Colonic mucosa (tissue), 4 donors: ENCODE measurements around the gene RARA. TPM values are rescaled to one million over a fixed set of nuclear protein-coding genes. Genes with fewer than 3 reads are reported as not detected.
"Not testable (repeated sequence)": the region's sequence is repeated elsewhere in the genome, so short reads cannot be mapped to it uniquely, and the experiment has no call there.

Experiments
- DNase-seq: peaks from one replicate; pipeline ENCODE4 v3.0.0-alpha.2; 2020
- H3K27ac ChIP-seq: fragments of 200-600 bp; one replicate; pipeline ENCODE4 v1.8.0; 2021
- H3K27me3 ChIP-seq: fragments of 200-600 bp; one replicate; pipeline ENCODE4 v1.8.0; 2021
- H3K36me3 ChIP-seq: fragments of 200-600 bp; one replicate; pipeline ENCODE4 v1.8.0; 2021
- H3K4me1 ChIP-seq: fragments of 200-600 bp; one replicate; pipeline ENCODE4 v1.8.0; 2021; ENCODE audit warnings: mild to moderate bottlenecking
- H3K4me3 ChIP-seq: fragments of 200-600 bp; one replicate; pipeline ENCODE4 v1.8.0; 2021
- H3K9ac ChIP-seq, 2 donors: one replicate each; pipeline ENCODE4 v1.7.0; 2013; ENCODE audit warnings: control low read depth in 2 of 2, low read depth in 2 of 2, low read length in 2 of 2
- H3K9me3 ChIP-seq: fragments of 200-600 bp; one replicate; pipeline ENCODE4 v1.8.0; 2021
- CTCF ChIP-seq: fragments of 200-600 bp; IDR thresholded peaks from one replicate; pipeline ENCODE4 v1.8.0; 2022; ENCODE audit warnings: antibody characterized with exemption, mild to moderate bottlenecking
- intact Hi-C: fragments of 100-400 bp; cut with DNase I; formaldehyde crosslinking; loops from one replicate; pipeline ENCODE4 v1.14.1; 2022
- total RNA-seq, 2 donors: library from RNA; stranded (reverse); fragmentation: NEBNext Ultra II Directional in 1 of 2; extraction: Animal tissue kit (Norgen Biotek cat#: 25700) in 1 of 2; gene quantifications; one replicate each; pipeline ENCODE4 v1.2.1, GENCODE V29; 2021
- donor health status: healthy.
- donor health status: DM: no; HTN: no; CAD: no.
- donor health status: DM: no; HTN: no; CAD: no.

RARA gene
- total RNA-seq, 2 donors from 2014 or later: 25.6 to 46.7 TPM

GRCh38 chr17:40374821-40375498 is 66.0 kb downstream of the RARA start:
- intact Hi-C loops: no loop called here
- no peaks in the 10 kb centered on the region for H3K4me1 ChIP-seq
- no peaks in the 10 kb centered on the region for H3K27me3 ChIP-seq

DNA sequence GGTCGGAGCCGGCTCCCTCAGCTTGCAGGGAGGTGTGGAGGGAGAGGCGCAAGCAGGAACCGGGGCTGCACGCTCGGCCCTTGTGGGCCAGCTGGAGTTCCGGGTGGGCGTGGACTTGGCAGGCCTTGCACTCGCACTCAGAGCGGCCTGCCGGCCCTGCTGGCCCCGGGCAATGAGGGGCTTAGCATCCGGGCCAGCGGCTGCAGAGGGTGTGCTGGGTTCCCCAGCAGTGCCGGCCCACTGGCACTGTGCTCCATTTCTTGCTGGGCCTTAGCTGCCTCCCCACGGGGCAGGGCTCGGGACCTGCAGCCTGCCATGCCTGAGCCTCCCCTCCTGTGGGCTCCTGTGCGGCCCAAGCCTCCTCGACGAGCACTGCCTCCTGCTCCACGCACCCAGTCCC is 66.8 kb downstream of the RARA start:
- DNase-seq, H3K9ac ChIP-seq, H3K27me3 ChIP-seq, H3K4me1 ChIP-seq, H3K9me3 ChIP-seq, H3K36me3 ChIP-seq, intact Hi-C loops, H3K4me3 ChIP-seq, H3K27ac ChIP-seq: not testable (repeated sequence)

More at GRCh38 chr17:40374821-40375498, 66.0 kb downstream of the RARA start:
- no peak overlapping the region for H3K27ac ChIP-seq
- H3K9ac ChIP-seq: no peak overlapping the region
- TF ChIP-seq CTCF: no peak
- H3K4me3 ChIP-seq: no peak overlapping the region
- no peaks in the 10 kb centered on the region for H3K36me3 ChIP-seq
- no peak for DNase-seq
- no peaks in the 10 kb centered on the region for H3K9me3 ChIP-seq

DNA sequence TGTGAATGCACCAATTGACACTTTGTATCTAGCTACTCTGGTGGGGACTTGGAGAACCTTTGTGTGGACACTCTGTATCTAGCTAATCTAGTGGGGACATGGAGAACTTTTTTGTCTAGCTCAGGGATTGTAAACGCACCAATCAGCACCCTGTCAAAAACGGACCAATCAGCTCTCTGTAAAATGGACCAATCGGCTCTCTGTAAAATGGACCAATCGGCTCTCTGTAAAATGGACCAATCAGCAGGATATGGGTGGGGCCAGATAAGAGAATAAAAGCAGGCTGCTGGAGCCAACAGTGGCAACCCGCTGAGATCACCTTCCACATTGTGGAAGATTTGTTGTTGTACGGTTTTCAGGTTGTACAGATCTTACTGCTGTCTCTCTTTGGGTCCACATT is 67.6 kb downstream of the RARA start:
- not testable (repeated sequence) for H3K9me3 ChIP-seq, H3K9ac ChIP-seq

DNA sequence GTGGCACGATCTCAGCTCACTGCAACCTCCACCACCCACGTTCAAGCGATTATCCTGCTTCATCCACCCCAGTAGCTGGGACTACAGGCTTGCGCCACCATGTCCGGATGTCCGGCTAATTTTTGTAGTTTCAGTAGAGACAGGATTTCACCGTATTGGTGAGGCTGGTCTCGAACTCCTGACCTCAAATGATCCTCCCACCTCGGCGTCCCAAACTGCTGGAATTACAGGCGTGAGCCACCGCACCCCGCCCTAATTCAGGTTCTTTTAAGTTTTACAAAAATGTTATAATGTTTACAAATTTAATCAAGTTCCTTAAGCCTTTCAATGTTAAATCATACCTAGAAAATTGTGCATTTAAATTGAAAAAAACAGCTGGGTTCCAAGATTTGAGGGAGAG is 68.9 kb downstream of the RARA start:
- Histone ChIP-seq H3K9me3 (no peaks in the 10 kb centered on the region), H3K9ac (no peak overlapping the region), H3K36me3 (no peaks in the 10 kb centered on the region), H3K4me3 (no peak overlapping the region), H3K27ac (no peak overlapping the region), H3K4me1 (no peaks in the 10 kb centered on the region), H3K27me3 (no peaks in the 10 kb centered on the region)
- TF ChIP-seq CTCF: no peak
- intact Hi-C loops: no loop called here
- no peak for DNase-seq

More for the DNA sequence above, 67.6 kb downstream of the RARA start:
- H3K27ac ChIP-seq, H3K4me1 ChIP-seq, DNase-seq, H3K27me3 ChIP-seq, intact Hi-C loops, H3K36me3 ChIP-seq, H3K4me3 ChIP-seq: not testable (repeated sequence)

DNA sequence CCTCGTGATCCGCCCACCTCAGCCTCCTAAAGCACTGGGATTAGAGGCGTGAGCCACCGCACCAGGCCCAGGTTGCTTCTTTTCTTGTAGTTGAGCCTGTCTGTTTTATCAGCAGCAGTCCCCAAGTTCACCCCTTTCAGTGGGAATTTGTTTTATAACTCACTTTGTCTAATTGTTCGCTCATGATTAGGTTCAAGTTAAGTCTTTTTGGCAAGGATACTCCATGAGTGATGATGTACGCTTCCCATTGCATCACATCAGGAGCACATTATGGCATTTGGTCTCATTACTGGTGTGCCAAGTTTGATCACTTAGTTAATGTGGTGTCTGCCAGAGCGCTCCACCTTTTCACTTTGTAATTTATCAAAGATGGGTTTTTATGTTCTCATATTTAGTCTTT is 70.0 kb downstream of the RARA start:
- H3K9ac ChIP-seq: no peak overlapping the region
- H3K4me1 ChIP-seq: no peaks in the 10 kb centered on the region
- H3K36me3 ChIP-seq: no peaks in the 10 kb centered on the region
- TF ChIP-seq CTCF: no peak
- no peak for DNase-seq
- no peak overlapping the region for H3K4me3 ChIP-seq
- no peaks in the 10 kb centered on the region for H3K27me3 ChIP-seq
- intact Hi-C loops: no loop called here
- no peak overlapping the region for H3K27ac ChIP-seq
- H3K9me3 ChIP-seq: no peaks in the 10 kb centered on the region

DNA sequence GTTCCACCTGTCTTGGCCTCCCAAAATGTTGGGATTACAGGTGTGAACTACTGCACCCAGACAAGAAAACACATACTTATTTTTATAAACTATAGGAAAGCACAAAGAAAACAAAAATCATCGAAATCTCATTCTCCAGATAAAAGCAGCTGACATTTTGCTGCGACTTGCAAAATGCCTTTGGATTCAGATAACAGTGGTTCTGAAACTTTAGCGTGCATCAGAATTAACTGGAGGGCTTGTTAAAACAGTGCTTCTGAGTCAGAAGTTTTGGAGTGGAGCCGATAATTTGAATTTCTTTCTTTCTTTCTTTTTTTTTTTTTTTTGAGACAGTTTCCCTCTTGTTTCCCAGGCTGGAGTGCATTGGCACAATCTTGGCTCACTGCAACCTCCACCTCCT is 73.3 kb downstream of the RARA start:
- DNase-seq: no peak
- no peak for TF ChIP-seq CTCF
- Histone ChIP-seq H3K4me1 (no peaks in the 10 kb centered on the region), H3K27me3 (no peaks in the 10 kb centered on the region), H3K4me3 (no peak overlapping the region), H3K36me3 (no peaks in the 10 kb centered on the region), H3K9ac (no peak overlapping the region), H3K9me3 (no peaks in the 10 kb centered on the region), H3K27ac (no peak overlapping the region)
- intact Hi-C loops: no loop called here

GRCh38 chr17:40386555-40386954 is 77.6 kb downstream of the RARA start:
- H3K27me3 ChIP-seq, H3K4me1 ChIP-seq, H3K27ac ChIP-seq, H3K9ac ChIP-seq, H3K9me3 ChIP-seq, intact Hi-C loops, H3K4me3 ChIP-seq, H3K36me3 ChIP-seq, DNase-seq: not testable (repeated sequence)
